Embryonic facial prominence (tissue), 1 donor: ENCODE data around the gene PLD3.
A peak's percentile ranks its signal among the peaks of the same experiment; 100 is the strongest.

ENCODE experiments used
- DNase-seq: peaks from one replicate; pipeline ENCODE4 v3.0.0-alpha.2; 2016; ENCODE audit errors: extremely low spot score

The PLD3 gene

GRCh38 chr19:40413291-40413845 is 64.9 kb downstream of the PLD3 start, which contains the start of gene PRX:
Gene PRX, minus strand, starts transcription at chr19:40413378. Its CDS starts 5,446 bp downstream, at chr19:40407932.
- no peak for DNase-seq

GRCh38 chr19:40414542-40415535 is 66.3 kb downstream of the PLD3 start:
- DNase-seq: no peak

GRCh38 chr19:40415768-40416167 is 67.3 kb downstream of the PLD3 start:
- no peak for DNase-seq

GRCh38 chr19:40416918-40417642 is 68.6 kb downstream of the PLD3 start:
- DNase-seq: no peak

- DNase-seq: no peak
Observed at GRCh38 chr19:40417643-40417981, 69.1 kb downstream of the PLD3 start.

- DNase-seq: no peak
Observed at GRCh38 chr19:40418040-40418439, 69.5 kb downstream of the PLD3 start.

GRCh38 chr19:40419066-40419612 is 70.6 kb downstream of the PLD3 start:
- no peak for DNase-seq

GRCh38 chr19:40419780-40420179 is 71.3 kb downstream of the PLD3 start:
- no peak for DNase-seq

- DNase-seq: no peak
Observed at GRCh38 chr19:40420451-40420765, 71.9 kb downstream of the PLD3 start.

- DNase-seq: peak; percentile 47
Observed at GRCh38 chr19:40420766-40421765, 72.6 kb downstream of the PLD3 start.

- no peak for DNase-seq
Observed at GRCh38 chr19:40421993-40422747, 73.7 kb downstream of the PLD3 start.

- DNase-seq: no peak
Observed at GRCh38 chr19:40422748-40423566, 74.5 kb downstream of the PLD3 start.

GRCh38 chr19:40423938-40424337 is 75.4 kb downstream of the PLD3 start:
- no peak for DNase-seq

GRCh38 chr19:40424637-40425449 is 76.3 kb downstream of the PLD3 start:
- no peak for DNase-seq

- DNase-seq: peak; percentile 100
Observed at GRCh38 chr19:40425450-40426287, 77.2 kb downstream of the PLD3 start, which contains the start of gene SERTAD1. Gene SERTAD1, minus strand, starts transcription at chr19:40425992. Its CDS starts 2,446 bp downstream, at chr19:40423546.
